ENCODE data around the gene NKAIN1.
"Not testable (repeated sequence)": the region's sequence is repeated elsewhere in the genome, so short reads cannot be mapped to it uniquely, and the experiment has no call there.

NKAIN1 gene

DNA sequence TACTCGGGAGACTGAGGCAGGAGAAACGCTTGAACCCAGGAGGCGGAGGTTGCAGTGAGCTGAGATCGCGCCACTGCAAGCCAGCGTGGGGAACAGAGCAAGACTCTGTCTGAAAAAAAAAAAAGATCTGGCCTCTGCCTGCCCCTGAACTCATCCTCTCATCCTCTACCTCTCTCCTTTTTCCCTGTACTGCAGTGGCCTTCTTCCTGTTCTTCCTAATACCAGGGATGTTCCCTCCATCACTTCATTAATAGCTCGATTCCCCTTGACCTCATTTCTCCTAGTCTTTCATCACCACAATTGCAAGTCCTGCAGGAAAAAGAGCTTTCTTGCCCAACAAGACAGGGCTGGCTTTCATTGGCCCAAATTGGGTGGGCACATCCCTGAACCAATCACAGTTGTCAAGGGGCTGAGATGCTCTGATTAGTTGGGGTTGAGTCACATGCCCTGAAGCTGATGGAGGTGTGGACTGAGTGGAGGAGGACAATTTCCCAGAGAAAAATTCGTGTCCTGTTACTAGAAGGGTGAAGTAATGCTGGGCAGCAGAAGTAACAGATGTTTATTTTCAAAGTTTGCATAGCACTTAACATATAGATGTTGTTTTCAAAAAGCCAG, 87.4 kb downstream of the NKAIN1 start:
- no peak for DNase-seq (ENCODE audit: low spot score)

GRCh38 chr1:31151402-31151801, 88.3 kb downstream of the NKAIN1 start:
- no peak for DNase-seq (ENCODE audit: low spot score)

- DNase-seq (ENCODE audit: low spot score): no peak
Measured at GRCh38 chr1:31148409-31148808, 91.3 kb downstream of the NKAIN1 start.

- DNase-seq (ENCODE audit: low spot score): no peak
Measured at GRCh38 chr1:31145648-31146047, 94.0 kb downstream of the NKAIN1 start.

DNA sequence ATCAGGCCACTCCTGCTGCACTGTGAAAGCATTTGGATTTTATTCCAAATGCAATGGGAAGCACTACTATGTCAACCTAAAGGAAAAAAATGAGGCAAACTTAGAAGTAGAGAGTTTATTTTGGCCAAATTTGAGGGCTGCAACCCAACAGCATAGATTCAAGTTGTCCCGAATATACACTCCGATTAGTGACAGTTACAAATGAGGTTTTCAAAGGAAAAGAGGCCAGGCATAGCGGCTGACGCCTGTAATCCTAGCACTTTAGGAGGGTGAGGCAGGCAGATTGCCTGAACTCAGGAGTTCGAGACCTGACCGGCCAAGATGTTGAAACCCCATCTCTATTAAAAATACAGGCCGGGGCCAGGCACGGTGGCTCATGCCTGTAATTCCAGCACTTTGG, 95.2 kb downstream of the NKAIN1 start:
- no peak for DNase-seq (ENCODE audit: low spot score)

GRCh38 chr1:31143455-31143854, 96.2 kb downstream of the NKAIN1 start:
- no peak for DNase-seq (ENCODE audit: low spot score)

DNA sequence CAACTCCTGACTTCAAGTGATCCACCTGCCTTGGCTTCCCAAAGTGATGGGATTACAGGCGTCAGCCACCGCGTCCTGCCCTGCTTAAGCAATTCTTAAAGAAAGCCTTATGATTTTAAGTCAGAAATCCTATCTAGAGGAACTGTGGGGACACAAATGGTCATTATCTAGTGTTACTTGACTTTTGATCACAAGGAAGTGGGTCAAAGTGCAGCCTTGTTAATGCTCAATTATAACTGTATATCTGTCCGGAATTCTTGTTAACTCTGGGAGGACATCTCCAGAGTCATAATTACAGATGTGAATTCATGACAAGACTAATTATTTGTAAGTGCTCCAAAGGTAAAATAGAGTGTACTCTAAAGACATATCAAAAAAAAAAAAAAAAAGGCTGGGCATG, 97.3 kb downstream of the NKAIN1 start:
- DNase-seq (ENCODE audit: low spot score): no peak

- DNase-seq (ENCODE audit: low spot score): no peak
Measured at GRCh38 chr1:31140299-31140698, 99.4 kb downstream of the NKAIN1 start.

GRCh38 chr1:31138797-31139521, 100.7 kb downstream of the NKAIN1 start:
- DNase-seq (ENCODE audit: low spot score): not testable (repeated sequence)

GRCh38 chr1:31137873-31138272, 101.8 kb downstream of the NKAIN1 start:
- DNase-seq (ENCODE audit: low spot score): not testable (repeated sequence)

GRCh38 chr1:31135973-31136600, 103.6 kb downstream of the NKAIN1 start:
- DNase-seq (ENCODE audit: low spot score): no peak

- DNase-seq (ENCODE audit: low spot score): no peak
Measured at GRCh38 chr1:31133368-31133767, 106.3 kb downstream of the NKAIN1 start.
